IMR-90 (cell line): ENCODE results near the gene TNIP2. TPM values are rescaled to one million over a fixed set of nuclear protein-coding genes. Genes with fewer than 3 reads are reported as not detected.

Experiments
- ATAC-seq: fragments of 200-7000 bp; cut with Tn5 transposase; 2 replicates; pipeline ENCODE4 v1.9.1; 2020; ENCODE audit warnings: low read depth, mild to moderate bottlenecking, moderate library complexity
- BruUV-seq: library from RNA; stranded (reverse); fragments of 400-500 nt; replicated peaks from 2 replicates; lab custom pipeline; 2021; lab: Mats Ljungman, UMichigan
- CTCF ChIA-PET: fragments of 300-600 bp; formaldehyde crosslinking; extraction: SDS; loops from one replicate; lab custom pipeline; 2021; ENCODE audit warnings: antibody characterized with exemption; lab: Yijun Ruan, JAX
- POLR2A ChIA-PET: fragments of 300-600 bp; sonication (Branson Sonifier 250); formaldehyde crosslinking; loops from one replicate; lab custom pipeline; 2022; ENCODE audit warnings: antibody characterized with exemption; ENCODE audit not compliant: unreplicated experiment; lab: Charles Lee
- DNase-seq: peaks from one replicate; pipeline ENCODE4 v3.0.0; 2013
- H2AFZ ChIP-seq: replicated peaks from 2 replicates; pipeline ENCODE3; 2013; ENCODE audit warnings: low read length, mild to moderate bottlenecking; ENCODE audit not compliant: poor library complexity
- H2AK5ac ChIP-seq: 2 replicates; pipeline ENCODE4 v1.6.1; 2013; ENCODE audit warnings: low read depth, low read length, inconsistent platforms
- H2AK9ac ChIP-seq: replicated peaks from 2 replicates; pipeline ENCODE3; 2013; ENCODE audit warnings: mild to moderate bottlenecking, low read depth, low read length, moderate library complexity; ENCODE audit not compliant: poor library complexity
- H2BK120ac ChIP-seq: 2 replicates; pipeline ENCODE4 v1.6.1; 2013; ENCODE audit warnings: low read depth, low read length, inconsistent platforms
- H2BK15ac ChIP-seq: 3 replicates; pipeline ENCODE4 v1.6.1; 2013; ENCODE audit warnings: low read depth, low read length, inconsistent platforms
- H2BK20ac ChIP-seq: 2 replicates; pipeline ENCODE4 v1.6.1; 2013; ENCODE audit warnings: low read depth, mild to moderate bottlenecking, inconsistent platforms, low read length, moderate library complexity
- H2BK5ac ChIP-seq: 2 replicates; pipeline ENCODE4 v1.6.1; 2013; ENCODE audit warnings: mild to moderate bottlenecking, low read depth, low read length, inconsistent platforms; ENCODE audit not compliant: poor library complexity, severe bottlenecking
- H3K14ac ChIP-seq: replicated peaks from 2 replicates; pipeline ENCODE4 v1.6.1; 2013; ENCODE audit warnings: low read depth, low read length, inconsistent platforms
- H3K18ac ChIP-seq: 2 replicates; pipeline ENCODE4 v1.6.1; 2013; ENCODE audit warnings: low read depth, low read length, control low read depth
- H3K23ac ChIP-seq: 2 replicates; pipeline ENCODE4 v1.6.1; 2013; ENCODE audit warnings: low read depth, low read length, inconsistent platforms
- H3K27ac ChIP-seq: 2 replicates; pipeline ENCODE4 v1.5.1; 2013; ENCODE audit warnings: mild to moderate bottlenecking, control low read depth, low read length; ENCODE audit not compliant: insufficient read depth
- H3K27me3 ChIP-seq: 2 replicates; pipeline ENCODE4 v1.6.1; 2013; ENCODE audit warnings: low read length; ENCODE audit not compliant: control insufficient read depth, insufficient read depth
- H3K36me3 ChIP-seq: 2 replicates; pipeline ENCODE4 v1.6.1; 2013; ENCODE audit warnings: low read length, mixed read lengths; ENCODE audit not compliant: control insufficient read depth, insufficient read depth
- H3K4ac ChIP-seq: 2 replicates; pipeline ENCODE4 v1.6.1; 2013; ENCODE audit warnings: low read depth, low read length, inconsistent platforms
- H3K4me1 ChIP-seq: 2 replicates; pipeline ENCODE4 v1.6.1; 2013; ENCODE audit warnings: low read length, mixed read lengths; ENCODE audit not compliant: control insufficient read depth, insufficient read depth
- H3K4me2 ChIP-seq: 2 replicates; pipeline ENCODE4 v1.6.1; 2013; ENCODE audit warnings: low read depth, mild to moderate bottlenecking, control low read depth, low read length, moderate library complexity
- H3K4me3 ChIP-seq: 2 replicates; pipeline ENCODE4 v1.5.1; 2013; ENCODE audit warnings: low read depth, mild to moderate bottlenecking, control low read depth, low read length, moderate library complexity; ENCODE audit not compliant: insufficient read depth
- H3K56ac ChIP-seq: 2 replicates; pipeline ENCODE4 v1.6.1; 2013; ENCODE audit warnings: low read length, inconsistent platforms; ENCODE audit not compliant: insufficient read depth; ENCODE audit errors: extremely low read depth
- H3K79me1 ChIP-seq, 2 experiments: 2 replicates each; pipeline ENCODE4 v1.6.1; 2013; ENCODE audit warnings: low read length in 2 of 2, inconsistent platforms in 1 of 2, low read depth in 1 of 2
- H3K9ac ChIP-seq: 2 replicates; pipeline ENCODE4 v1.6.1; 2013; ENCODE audit warnings: low read depth, low read length, control low read depth
- H3K9me1 ChIP-seq: 2 replicates; pipeline ENCODE4 v1.6.1; 2013; ENCODE audit warnings: low read length, inconsistent platforms; ENCODE audit not compliant: insufficient read depth
- H3K9me3 ChIP-seq: 2 replicates; pipeline ENCODE4 v1.6.1; 2013; ENCODE audit warnings: low read length; ENCODE audit not compliant: control insufficient read depth, insufficient read depth
- H4K20me1 ChIP-seq: 2 replicates; pipeline ENCODE4 v1.6.1; 2013; ENCODE audit warnings: low read length, inconsistent platforms; ENCODE audit not compliant: insufficient read depth
- H4K5ac ChIP-seq: 2 replicates; pipeline ENCODE4 v1.6.1; 2013; ENCODE audit warnings: mild to moderate bottlenecking, low read depth, low read length, control low read depth
- H4K8ac ChIP-seq, 2 experiments: 2 replicates each; pipeline ENCODE4 v1.6.1; 2013; ENCODE audit warnings: low read depth in 2 of 2, low read length in 2 of 2, control low read depth in 1 of 2, inconsistent platforms in 1 of 2
- H4K91ac ChIP-seq: 2 replicates; pipeline ENCODE4 v1.6.1; 2013; ENCODE audit warnings: low read depth, low read length, inconsistent platforms; ENCODE audit not compliant: insufficient read depth
- BHLHE40 ChIP-seq: fragments of 150-350 bp; IDR thresholded peaks from 2 replicates; pipeline ENCODE4 v1.6.1; 2016; ENCODE audit warnings: mild to moderate bottlenecking, low read depth, low read length
- CHD1 ChIP-seq: IDR thresholded peaks from 2 replicates; pipeline ENCODE4 v1.6.1; 2012; ENCODE audit warnings: low read depth, low read length, improper control_type of control experiment
- CTCF ChIP-seq: conservative IDR thresholded peaks from 2 replicates; pipeline ENCODE4 v1.5.1; 2012; ENCODE audit warnings: mild to moderate bottlenecking, low read depth, low read length, improper control_type of control experiment
- ELK1 ChIP-seq: fragments of 150-350 bp; IDR thresholded peaks from 2 replicates; pipeline ENCODE4 v1.6.1; 2016; ENCODE audit warnings: low read depth, mild to moderate bottlenecking, low read length, moderate library complexity, borderline replicate concordance
- FOS ChIP-seq: fragments of 150-350 bp; IDR thresholded peaks from 2 replicates; pipeline ENCODE4 v1.6.1; 2016; ENCODE audit warnings: low read depth, low read length
- MAFK ChIP-seq: IDR thresholded peaks from 2 replicates; pipeline ENCODE4 v1.6.1; 2012; ENCODE audit warnings: low read depth, low read length, improper control_type of control experiment
- MXI1 ChIP-seq: IDR thresholded peaks from 2 replicates; pipeline ENCODE4 v1.6.1; 2012; ENCODE audit warnings: low read depth, mild to moderate bottlenecking, low read length, moderate library complexity, borderline replicate concordance
- NFE2L2 ChIP-seq: fragments of 150-350 bp; IDR thresholded peaks from 2 replicates; pipeline ENCODE4 v1.6.1; 2016; ENCODE audit warnings: low read depth, mild to moderate bottlenecking, low read length
- POLR2A ChIP-seq: IDR thresholded peaks from 2 replicates; pipeline ENCODE4 v1.6.1; 2012; ENCODE audit warnings: mild to moderate bottlenecking, low read depth, low read length
- RAD21 ChIP-seq: IDR thresholded peaks from 2 replicates; pipeline ENCODE4 v1.6.1; 2012; ENCODE audit warnings: low read length, improper control_type of control experiment
- RCOR1 ChIP-seq: IDR thresholded peaks from 2 replicates; pipeline ENCODE4 v1.6.1; 2012; ENCODE audit warnings: mild to moderate bottlenecking, low read length, improper control_type of control experiment; ENCODE audit not compliant: insufficient replicate concordance
- WGBS, 2 experiments: methylation state at CpG; one replicate each; pipeline versions ENCODE4 v1.1.5 to v1.1.7; 2013; ENCODE audit warnings: missing lambda C conversion rate in 2 of 2; ENCODE audit not compliant: insufficient read length in 1 of 2; ENCODE audit errors: extremely low coverage in 2 of 2; 5-methylcytosine and 5-hydroxymethylcytosine counted together
- dilution Hi-C: fragments of 300-500 bp; cut with HindIII; formaldehyde crosslinking; loops from one replicate; pipeline ENCODE4 v1.14.3; 2018; ENCODE audit warnings: low sequenced_read_pairs; ENCODE audit not compliant: unreplicated experiment
- in situ Hi-C: fragments of 300-500 bp; cut with MboI; formaldehyde crosslinking; loops from 3 replicates; pipeline ENCODE4 v1.14.3; 2019; ENCODE audit warnings: low sequenced_read_pairs, inconsistent platforms, mixed read lengths
- intact Hi-C: fragments of 100-400 bp; cut with micrococcal nuclease; formaldehyde crosslinking; loops from 2 replicates; pipeline ENCODE4 v1.10.0; 2022
- polyA plus RNA-seq, 3 experiments: library from polyadenylated mRNA; depleted of rRNA; stranded (reverse); fragments of >200 nt; gene quantifications; 2 replicates each; pipeline ENCODE4 v1.2.3, GENCODE V29; 2012; ENCODE audit warnings: low replicate concordance in 1 of 3
- total RNA-seq: library from RNA; depleted of rRNA; stranded (reverse); fragments of >200 nt; gene quantifications from 2 replicates; pipeline ENCODE4 v1.2.3, GENCODE V29; 2012
- TF ChIP-seq, protein P1 (sequence below): fragments of 150-350 bp; IDR thresholded peaks from 2 replicates; pipeline ENCODE4 v1.6.1; 2017; ENCODE audit warnings: mild to moderate bottlenecking, antibody characterized with exemption, low read length, low read depth

The TNIP2 gene
- total and polyA plus RNA-seq, 2 of the 4 experiments (the other 2 are of a cell fraction), result 33.3 to 38.5 TPM

- H2BK20ac ChIP-seq, result no peak overlapping the region
Measured at GRCh38 chr4:2767705-2768074, 11.6 kb upstream of the TNIP2 start.

More at GRCh38 chr4:2767705-2768074, 11.6 kb upstream of the TNIP2 start:
- no peak overlapping the region for H3K23ac ChIP-seq
- ATAC-seq (no peak), DNase-seq (no peak)
- H3K14ac ChIP-seq, result no peak overlapping the region
- no peak overlapping the region for H4K91ac ChIP-seq
- no peak overlapping the region for H2BK15ac ChIP-seq
- H2AK5ac ChIP-seq, result no peak overlapping the region
- H3K27ac ChIP-seq, result no peak overlapping the region
- H3K4me2 ChIP-seq, result no peak overlapping the region
- H3K4me3 ChIP-seq, result no peak overlapping the region
- H2BK5ac ChIP-seq, result no peak overlapping the region
- H3K9me1 ChIP-seq, result no peaks in the 10 kb centered on the region
- intact Hi-C loops, result no loop called here
- no peaks in the 10 kb centered on the region for H3K79me1 ChIP-seq
- H4K20me1 ChIP-seq, result no peaks in the 10 kb centered on the region
- H3K9ac ChIP-seq, result no peak overlapping the region
- no TSS peak for BruUV-seq
- no peak for TF ChIP-seq BHLHE40
- TF ChIP-seq CHD1, result no peak
- no peak for TF ChIP-seq NFE2L2
- TF ChIP-seq RCOR1, result no peak
- TF ChIP-seq ELK1, result no peak
- no peak for TF ChIP-seq RAD21
- TF ChIP-seq, protein P1, sequence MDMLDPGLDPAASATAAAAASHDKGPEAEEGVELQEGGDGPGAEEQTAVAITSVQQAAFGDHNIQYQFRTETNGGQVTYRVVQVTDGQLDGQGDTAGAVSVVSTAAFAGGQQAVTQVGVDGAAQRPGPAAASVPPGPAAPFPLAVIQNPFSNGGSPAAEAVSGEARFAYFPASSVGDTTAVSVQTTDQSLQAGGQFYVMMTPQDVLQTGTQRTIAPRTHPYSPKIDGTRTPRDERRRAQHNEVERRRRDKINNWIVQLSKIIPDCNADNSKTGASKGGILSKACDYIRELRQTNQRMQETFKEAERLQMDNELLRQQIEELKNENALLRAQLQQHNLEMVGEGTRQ, result no peak
- no peak for TF ChIP-seq CTCF
- no peak for TF ChIP-seq MXI1
- TF ChIP-seq POLR2A, result no peak
- no peak for TF ChIP-seq FOS
- TF ChIP-seq MAFK, result no peak
- H4K5ac ChIP-seq, result no peak overlapping the region
- dilution Hi-C loops, result no loop called here
- no peak overlapping the region for H3K4ac ChIP-seq
- H3K4me1 ChIP-seq, result peaks cover 8% of the 10 kb centered on the region; the same call in 1 of the 2 replicates
- H2AFZ ChIP-seq, result no peak overlapping the region
- no peak overlapping the region for H2BK120ac ChIP-seq
- H3K36me3 ChIP-seq, result no peaks in the 10 kb centered on the region
- H3K27me3 ChIP-seq, result no peaks in the 10 kb centered on the region
- H3K18ac ChIP-seq, result no peak overlapping the region
- no peaks in the 10 kb centered on the region for H3K9me3 ChIP-seq
- POLR2A ChIA-PET, result no interaction called here
- in situ Hi-C loops, result loop anchor here (25.0 kb wide), 1 partner anchor 270 kb away; no protein-coding TSS in a partner anchor
- 65% methylated on average over 7 of the region's 11 CpGs; no CpG with 5 or more reads in 1 of the 2 experiments for WGBS, 2 experiments
- no peak overlapping the region for H3K56ac ChIP-seq
- no peak overlapping the region for H2AK9ac ChIP-seq
- H4K8ac ChIP-seq, result no peak overlapping the region
- CTCF ChIA-PET, result no interaction called here
